Activated CD4-positive, alpha-beta memory T cell treated with anti-CD3 and anti-CD28 coated beads for 36 hours (primary cell): Measurements from ENCODE around the gene ARID1B. TPM values are rescaled to one million over a fixed set of nuclear protein-coding genes. Genes with fewer than 3 reads are reported as not detected.

Experiments
- CTCF ChIA-PET: fragments of 350-600 bp; sonication (Branson Sonifier 250); formaldehyde crosslinking; loops from one replicate; lab custom pipeline; 2021; ENCODE audit warnings: antibody characterized with exemption, inconsistent platforms; lab: Charles Lee
- POLR2A ChIA-PET: fragments of 350-600 bp; sonication (Branson Sonifier 250); formaldehyde crosslinking; loops from one replicate; lab custom pipeline; 2021; ENCODE audit warnings: antibody characterized with exemption; lab: Charles Lee
- DNase-seq: peaks from one replicate; pipeline ENCODE4 v3.0.0-alpha.2; 2020
- H3K27ac Mint-ChIP-seq: one replicate; pipeline ENCODE4 v1.8.0; 2021; ENCODE audit warnings: mixed read lengths
- H3K27me3 Mint-ChIP-seq: one replicate; pipeline ENCODE4 v1.8.0; 2021; ENCODE audit warnings: mixed read lengths
- H3K36me3 Mint-ChIP-seq: one replicate; pipeline ENCODE4 v1.8.0; 2021; ENCODE audit warnings: mixed read lengths
- H3K4me1 Mint-ChIP-seq: one replicate; pipeline ENCODE4 v1.8.0; 2021; ENCODE audit warnings: low read depth, mixed read lengths
- H3K4me3 Mint-ChIP-seq: one replicate; pipeline ENCODE4 v1.8.0; 2021; ENCODE audit warnings: mild to moderate bottlenecking, mixed read lengths
- H3K9me3 Mint-ChIP-seq: one replicate; pipeline ENCODE4 v1.8.0; 2021; ENCODE audit warnings: mixed read lengths
- intact Hi-C: fragments of 100-400 bp; cut with micrococcal nuclease; formaldehyde crosslinking; loops from one replicate; pipeline ENCODE4 v1.15.1; 2023
- total RNA-seq, 2 experiments: library from RNA; stranded (reverse); gene quantifications; one replicate each; pipeline ENCODE4 v1.2.3, GENCODE V29; 2021

ARID1B gene
- total RNA-seq, 2 experiments from 2014 or later = 39.0 to 41.5 TPM

DNA sequence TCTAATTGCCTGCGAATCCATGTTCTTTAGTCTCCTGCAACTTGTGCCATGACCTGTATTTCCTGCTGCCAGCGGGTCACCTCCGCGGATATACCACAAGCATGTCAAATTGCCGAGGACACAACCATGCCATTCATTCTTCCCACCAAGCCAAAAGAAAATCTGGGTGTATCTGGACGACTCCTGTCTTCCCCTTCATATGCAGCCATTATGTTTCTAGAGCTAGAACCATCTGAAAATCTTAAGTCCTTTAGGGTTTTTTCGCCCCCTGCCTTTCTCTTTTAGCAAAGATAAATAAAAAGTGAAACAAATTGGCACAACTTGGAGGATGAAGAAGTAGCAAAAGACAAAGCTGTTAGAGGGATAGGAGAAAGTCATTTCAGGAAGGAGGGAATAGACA, 242.6 kb downstream of the ARID1B start:
- H3K27me3 Mint-ChIP-seq = no peaks in the 10 kb centered on the region
- H3K9me3 Mint-ChIP-seq = no peaks in the 10 kb centered on the region
- ChIA-PET CTCF (interaction anchor here (0.8 to 1.5 kb wide), 7 partner anchors 18 to 333 kb away, joined by 3 to 7 read pairs (median 4); no protein-coding TSS in a partner anchor), POLR2A (interaction anchor here (0.8 to 3.9 kb wide), 7 partner anchors 35 to 334 kb away, joined by 3 to 24 read pairs (median 13); partner anchors contain the start of gene ARID1B)
- H3K4me3 Mint-ChIP-seq = peak overlapping the region; percentile 33
- peak overlapping the region; percentile 99 for H3K27ac Mint-ChIP-seq
- H3K36me3 Mint-ChIP-seq = no peaks in the 10 kb centered on the region
- no peak for DNase-seq
- peaks cover 37% of the 10 kb centered on the region for H3K4me1 Mint-ChIP-seq
- intact Hi-C loops = loop anchor here (1.0 to 5.0 kb wide), 5 partner anchors 55 to 1705 kb away; partner anchors contain the start of gene TFB1M

DNA sequence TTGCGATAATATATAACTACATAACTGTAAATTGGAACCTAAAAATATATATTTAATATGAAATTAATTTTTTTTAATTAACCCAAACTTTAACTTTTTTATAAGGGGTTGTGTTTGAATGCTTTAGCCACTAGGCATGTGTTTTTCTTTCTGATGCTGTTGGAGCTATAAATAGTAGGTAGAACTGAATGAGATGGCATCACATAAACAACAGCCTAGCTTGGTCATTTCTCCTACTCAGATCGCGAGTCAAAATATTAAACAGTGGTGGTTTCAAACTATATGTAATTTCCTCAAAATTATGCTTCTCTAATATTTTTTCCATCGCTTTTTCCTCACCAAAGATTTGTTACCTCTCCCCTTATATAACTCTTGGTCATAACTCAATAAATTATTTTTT, 243.2 kb downstream of the ARID1B start:
- H3K27ac Mint-ChIP-seq = peak overlapping the region; percentile 99
- intact Hi-C loops = loop anchor here (1.0 to 5.0 kb wide), 5 partner anchors 56 to 1706 kb away; partner anchors contain the start of gene TFB1M
- peaks cover 44% of the 10 kb centered on the region for H3K4me1 Mint-ChIP-seq
- H3K9me3 Mint-ChIP-seq = peaks cover 2% of the 10 kb centered on the region
- POLR2A ChIA-PET = interaction anchor here (0.8 to 3.9 kb wide), 9 partner anchors 9 to 334 kb away, joined by 3 to 24 read pairs (median 6); partner anchors contain the start of gene ARID1B
- CTCF ChIA-PET = interaction anchor here (0.8 to 1.5 kb wide), 8 partner anchors 17 to 333 kb away, joined by 3 to 7 read pairs (median 4); no protein-coding TSS in a partner anchor
- H3K4me3 Mint-ChIP-seq = peak overlapping the region; percentile 87
- DNase-seq = no peak
- no peaks in the 10 kb centered on the region for H3K36me3 Mint-ChIP-seq
- H3K27me3 Mint-ChIP-seq = no peaks in the 10 kb centered on the region

DNA sequence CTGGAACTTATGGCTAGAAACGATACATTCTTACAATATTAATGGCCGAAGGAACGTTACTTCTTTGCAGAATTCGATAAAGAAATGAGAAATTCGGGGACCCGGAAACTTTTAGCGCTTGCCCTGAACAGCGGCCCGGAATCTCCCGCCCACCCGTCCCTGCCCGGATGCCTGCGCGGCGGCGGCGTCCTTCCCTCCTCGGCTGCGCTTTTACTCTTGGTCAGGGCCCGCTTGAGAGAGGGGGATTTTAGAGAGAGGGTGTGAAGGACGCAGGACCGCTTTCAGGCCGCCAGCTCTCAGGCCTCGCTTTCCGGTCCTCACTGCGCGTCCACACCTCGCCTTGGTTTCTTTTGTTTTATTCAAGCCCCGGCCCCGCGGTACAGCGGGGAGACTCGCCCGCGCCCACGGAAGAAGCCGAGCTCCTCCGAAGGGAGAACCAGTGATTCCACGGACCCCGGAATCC, 243.7 kb downstream of the ARID1B start:
- Mint-ChIP-seq H3K4me3 (peak overlapping the region; percentile 87), H3K36me3 (no peaks in the 10 kb centered on the region), H3K27ac (peak overlapping the region; percentile 99), H3K27me3 (no peaks in the 10 kb centered on the region), H3K4me1 (peaks cover 47% of the 10 kb centered on the region), H3K9me3 (peaks cover 5% of the 10 kb centered on the region)
- intact Hi-C loops = loop anchor here (1.0 to 5.0 kb wide), 7 partner anchors 56 to 1706 kb away; partner anchors contain the start of gene TFB1M
- peak; percentile 76 for DNase-seq
- POLR2A ChIA-PET = interaction anchor here (1.1 to 3.9 kb wide), 11 partner anchors 8 to 335 kb away, joined by 3 to 24 read pairs (median 4); partner anchors contain the start of gene ARID1B
- CTCF ChIA-PET = interaction anchor here (0.6 to 1.5 kb wide), 8 partner anchors 17 to 363 kb away, joined by 3 to 7 read pairs (median 4); no protein-coding TSS in a partner anchor

DNA sequence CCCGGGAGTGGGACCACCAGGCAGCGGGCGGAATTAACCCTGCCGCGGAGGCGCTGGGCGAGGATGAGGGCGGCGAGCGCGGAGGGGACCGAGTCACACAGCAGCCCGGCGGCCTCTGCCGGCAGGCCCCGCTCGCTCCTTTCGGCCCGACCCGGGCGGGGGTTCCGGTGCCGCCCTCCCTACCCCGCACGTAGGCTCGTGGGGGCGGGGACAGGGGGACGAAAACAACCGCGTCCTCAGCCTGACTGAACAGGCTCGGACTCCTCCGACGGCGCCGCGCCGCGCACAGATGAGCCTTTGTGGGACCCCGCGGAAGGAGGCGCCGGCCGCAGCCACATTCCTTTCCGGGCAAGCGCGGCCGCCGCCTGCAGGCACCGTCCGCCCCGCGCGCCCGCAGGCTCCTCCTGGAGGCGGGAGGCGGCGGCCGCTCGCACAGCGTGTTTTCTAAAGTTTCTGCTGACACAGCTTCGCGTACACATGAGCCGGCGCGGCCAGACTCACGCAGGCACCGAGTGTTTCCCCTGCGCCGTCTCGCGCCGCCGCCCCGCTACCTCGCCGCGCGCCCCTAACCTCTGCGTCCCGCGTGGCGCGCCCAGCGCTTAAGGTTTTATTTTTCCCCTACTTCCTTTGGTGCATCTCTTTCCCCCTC, 244.3 kb downstream of the ARID1B start:
- Mint-ChIP-seq H3K4me1 (peaks cover 47% of the 10 kb centered on the region), H3K36me3 (no peaks in the 10 kb centered on the region), H3K27me3 (no peaks in the 10 kb centered on the region), H3K9me3 (peaks cover 5% of the 10 kb centered on the region), H3K27ac (peak overlapping the region; percentile 99), H3K4me3 (peak overlapping the region; percentile 87)
- POLR2A ChIA-PET = interaction anchor here (1.1 to 3.9 kb wide), 12 partner anchors 8 to 1707 kb away, joined by 3 to 24 read pairs (median 4); partner anchors contain the start of genes ARID1B and TFB1M
- CTCF ChIA-PET = interaction anchor here (0.6 to 1.5 kb wide), 4 partner anchors 169 to 363 kb away, joined by 3 to 7 read pairs (median 4); no protein-coding TSS in a partner anchor
- intact Hi-C loops = loop anchor here (1.0 to 5.0 kb wide), 6 partner anchors 57 to 1707 kb away; partner anchors contain the start of gene TFB1M
- DNase-seq = peak; percentile 93

DNA sequence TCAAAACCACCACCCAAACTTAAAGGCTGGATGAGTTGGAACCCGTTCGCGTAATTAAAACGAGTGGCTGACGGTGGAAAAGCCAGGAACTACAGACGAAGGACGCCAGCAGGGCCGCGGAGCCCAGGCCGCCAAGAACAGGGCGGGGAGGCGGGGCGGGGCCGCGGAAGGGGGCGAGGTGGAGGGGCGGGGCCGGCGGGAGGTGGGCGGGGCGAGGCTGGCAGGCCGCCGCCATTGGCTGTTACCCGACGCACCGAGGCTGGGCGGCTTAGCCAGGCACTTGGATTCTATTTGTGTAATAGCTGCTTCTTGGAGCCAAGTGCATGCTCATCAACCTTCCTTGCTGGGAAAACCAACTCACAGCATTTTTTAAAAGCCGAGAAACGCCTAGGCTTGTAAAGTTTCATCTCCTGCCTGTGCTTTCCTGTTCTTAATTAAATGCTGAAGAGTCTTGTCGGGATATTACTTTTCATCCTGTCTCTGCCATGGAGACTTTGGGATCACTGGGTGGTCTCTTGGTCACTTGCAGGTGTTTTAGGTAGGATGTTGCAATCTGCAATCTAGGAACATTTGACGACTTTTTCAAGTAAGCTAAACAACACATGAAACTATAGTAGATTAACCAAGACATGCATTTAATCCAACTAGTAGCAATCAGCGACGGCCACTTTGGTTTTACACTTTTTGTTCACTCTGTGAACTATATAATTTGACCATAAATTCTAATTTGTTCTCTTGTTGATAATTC, 245.0 kb downstream of the ARID1B start:
- Mint-ChIP-seq H3K9me3 (peaks cover 5% of the 10 kb centered on the region), H3K4me3 (peak overlapping the region; percentile 87), H3K27me3 (no peaks in the 10 kb centered on the region), H3K4me1 (peaks cover 44% of the 10 kb centered on the region), H3K27ac (peak overlapping the region; percentile 99), H3K36me3 (no peaks in the 10 kb centered on the region)
- intact Hi-C loops = loop anchor here (1.0 to 5.0 kb wide), 9 partner anchors 33 to 1707 kb away; partner anchors contain the start of gene TFB1M
- POLR2A ChIA-PET = interaction anchor here (1.2 to 3.9 kb wide), 9 partner anchors 25 to 1707 kb away, joined by 3 to 24 read pairs (median 3); partner anchors contain the start of genes ARID1B and TFB1M
- CTCF ChIA-PET = no interaction called here
- peak; percentile 91 for DNase-seq

DNA sequence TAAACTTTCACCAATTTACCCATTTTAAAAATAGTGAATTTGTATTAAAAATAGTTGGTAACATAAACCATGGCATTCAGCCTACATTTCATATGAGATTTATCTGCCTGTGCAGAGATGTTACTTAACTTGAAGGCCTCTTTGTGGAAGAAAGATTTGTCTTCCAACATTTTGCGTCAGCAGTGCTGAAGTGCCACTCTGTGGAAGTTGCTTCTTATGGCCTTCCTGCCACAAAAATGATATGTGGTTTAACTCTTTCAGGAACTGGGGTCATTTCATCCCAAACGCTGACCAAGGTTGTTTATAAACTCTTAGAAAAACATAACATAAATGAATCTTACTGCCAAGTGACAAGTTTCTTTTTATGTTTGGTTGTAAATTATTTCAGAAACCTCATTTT, 246.8 kb downstream of the ARID1B start:
- peaks cover 32% of the 10 kb centered on the region for H3K4me1 Mint-ChIP-seq
- peaks cover 5% of the 10 kb centered on the region for H3K9me3 Mint-ChIP-seq
- no peak overlapping the region for H3K27ac Mint-ChIP-seq
- H3K27me3 Mint-ChIP-seq = no peaks in the 10 kb centered on the region
- POLR2A ChIA-PET = no interaction called here
- DNase-seq = no peak
- no peaks in the 10 kb centered on the region for H3K36me3 Mint-ChIP-seq
- CTCF ChIA-PET = no interaction called here
- intact Hi-C loops = loop anchor here (2.0 to 5.0 kb wide), 2 partner anchors 31 to 248 kb away; no protein-coding TSS in a partner anchor
- no peak overlapping the region for H3K4me3 Mint-ChIP-seq

DNA sequence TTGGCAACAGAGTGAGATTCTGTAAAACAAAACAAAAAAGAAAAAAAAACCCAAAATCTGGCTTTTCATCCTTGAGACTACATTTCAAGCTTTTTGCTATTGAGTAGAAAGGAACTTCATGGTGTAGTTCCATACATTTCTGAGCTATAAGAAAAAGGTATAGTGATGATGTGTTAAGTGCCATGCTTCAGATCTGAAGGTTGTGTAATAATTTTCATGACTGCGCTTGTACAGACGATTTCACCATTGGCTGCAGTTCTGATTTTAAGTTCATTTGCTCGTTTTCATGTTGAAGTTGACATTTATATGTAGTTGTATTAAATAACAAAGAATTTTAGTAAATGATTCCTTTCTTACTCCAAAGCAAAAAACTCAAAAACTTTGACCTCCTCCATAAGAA, 247.6 kb downstream of the ARID1B start:
- ChIA-PET POLR2A (interaction anchor here (0.6 kb wide), 1 partner anchor 30 kb away, joined by 3 read pairs; no protein-coding TSS in a partner anchor), CTCF (interaction anchor here (0.7 to 1.0 kb wide), 2 partner anchors 177 to 365 kb away, joined by 3 to 4 read pairs; no protein-coding TSS in a partner anchor)
- no peak overlapping the region for H3K4me3 Mint-ChIP-seq
- H3K27ac Mint-ChIP-seq = no peak overlapping the region
- intact Hi-C loops = loop anchor here (5.0 kb wide), 1 partner anchor 248 kb away; no protein-coding TSS in a partner anchor
- H3K36me3 Mint-ChIP-seq = no peaks in the 10 kb centered on the region
- H3K27me3 Mint-ChIP-seq = no peaks in the 10 kb centered on the region
- no peak for DNase-seq
- H3K4me1 Mint-ChIP-seq = peaks cover 28% of the 10 kb centered on the region
- H3K9me3 Mint-ChIP-seq = peaks cover 5% of the 10 kb centered on the region

DNA sequence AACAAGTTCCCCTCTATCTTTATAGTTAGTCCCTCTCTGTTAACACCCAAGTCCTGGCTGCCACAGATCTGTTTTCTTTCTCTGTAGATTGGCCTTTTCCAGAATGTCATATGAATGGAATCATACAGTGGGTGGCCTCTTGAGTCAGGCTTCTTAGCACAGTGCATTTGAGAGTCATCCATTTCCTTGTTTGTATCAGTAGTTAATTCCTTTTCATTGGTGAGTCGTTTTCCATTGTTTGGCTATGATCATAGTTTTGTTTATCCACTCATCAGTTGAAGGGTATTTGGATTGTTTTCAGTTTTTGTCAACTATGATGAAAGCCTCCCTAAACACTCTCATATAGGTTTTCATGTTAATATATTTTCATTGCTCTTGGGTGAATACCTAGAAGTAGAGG, 248.3 kb downstream of the ARID1B start:
- intact Hi-C loops = no loop called here
- H3K4me1 Mint-ChIP-seq = peaks cover 31% of the 10 kb centered on the region
- H3K4me3 Mint-ChIP-seq = no peak overlapping the region
- ChIA-PET POLR2A (no interaction called here), CTCF (no interaction called here)
- H3K9me3 Mint-ChIP-seq = peaks cover 5% of the 10 kb centered on the region
- H3K27me3 Mint-ChIP-seq = no peaks in the 10 kb centered on the region
- H3K36me3 Mint-ChIP-seq = no peaks in the 10 kb centered on the region
- DNase-seq = no peak
- peak overlapping the region; percentile 36 for H3K27ac Mint-ChIP-seq

DNA sequence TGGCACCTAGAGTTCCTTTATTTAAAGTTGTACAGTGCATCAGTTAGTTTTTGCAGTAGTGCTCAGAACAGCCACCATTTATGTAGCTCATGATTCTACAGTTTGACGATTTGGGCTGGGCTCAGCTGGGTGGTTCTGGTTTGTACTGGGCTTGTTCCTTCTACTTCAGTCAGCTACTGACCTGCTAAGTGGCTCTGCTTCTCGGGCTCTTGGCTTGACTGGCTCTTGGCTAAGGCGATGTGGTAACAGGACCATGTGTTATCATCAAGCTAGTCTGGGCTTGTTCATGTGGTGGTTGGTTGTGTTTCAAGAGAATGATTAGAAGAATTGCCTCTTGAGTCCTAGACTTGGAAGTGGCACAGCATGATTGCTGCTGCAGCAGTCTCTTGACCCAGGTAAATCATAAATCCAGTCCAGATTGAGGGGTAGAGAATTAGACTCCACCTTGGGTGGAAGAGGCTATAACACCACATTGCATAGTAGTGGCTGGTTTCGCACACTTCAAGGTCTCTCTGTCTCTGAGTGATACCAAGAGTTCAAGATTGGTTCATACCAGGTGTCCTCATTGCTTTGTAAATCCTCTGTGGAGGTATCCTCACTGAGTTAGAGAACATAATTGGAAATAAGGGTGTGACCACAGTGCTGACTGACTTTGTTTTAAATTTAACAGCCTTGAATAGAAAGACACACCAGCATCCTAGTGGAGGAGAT, 253.0 kb downstream of the ARID1B start:
- Mint-ChIP-seq H3K4me1 (peaks cover 37% of the 10 kb centered on the region), H3K9me3 (peaks cover 5% of the 10 kb centered on the region), H3K36me3 (no peaks in the 10 kb centered on the region), H3K4me3 (no peak overlapping the region), H3K27me3 (no peaks in the 10 kb centered on the region), H3K27ac (no peak overlapping the region)
- ChIA-PET POLR2A (interaction anchor here (1.2 kb wide), 1 partner anchor 9 kb away, joined by 3 read pairs; no protein-coding TSS in a partner anchor), CTCF (interaction anchor here (1.2 to 1.4 kb wide), 2 partner anchors 16 to 154 kb away, joined by 5 read pairs; no protein-coding TSS in a partner anchor)
- intact Hi-C loops = loop anchor here (5.0 kb wide), 1 partner anchor 37 kb away; no protein-coding TSS in a partner anchor
- no peak for DNase-seq

DNA sequence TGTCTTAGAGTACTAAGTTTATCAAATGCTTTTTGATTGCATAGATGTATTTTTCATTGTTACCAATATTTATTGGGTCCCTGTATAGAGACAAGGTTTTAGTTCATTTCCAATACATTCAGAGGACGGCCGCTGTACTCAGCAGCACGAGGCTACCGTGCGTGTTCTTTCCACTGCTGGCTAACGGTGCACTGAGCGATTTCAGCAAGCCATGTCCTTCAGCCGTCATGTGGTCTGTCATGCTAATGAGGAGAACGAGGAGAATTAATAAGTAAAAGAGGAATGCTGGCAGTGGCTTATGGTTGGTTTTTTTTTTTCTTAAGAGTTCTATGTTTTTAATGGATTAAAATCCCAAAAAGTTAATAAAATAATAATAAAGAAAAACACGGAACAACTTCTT, 253.6 kb downstream of the ARID1B start:
- Mint-ChIP-seq H3K27ac (no peak overlapping the region), H3K4me3 (no peak overlapping the region), H3K9me3 (no peaks in the 10 kb centered on the region), H3K4me1 (peaks cover 31% of the 10 kb centered on the region), H3K27me3 (no peaks in the 10 kb centered on the region), H3K36me3 (no peaks in the 10 kb centered on the region)
- intact Hi-C loops = loop anchor here (5.0 kb wide), 1 partner anchor 37 kb away; no protein-coding TSS in a partner anchor
- POLR2A ChIA-PET = no interaction called here
- CTCF ChIA-PET = no interaction called here
- DNase-seq = no peak
